ENCODE data around the gene SLCO2B1. TPM values are rescaled to one million over a fixed set of nuclear protein-coding genes. Genes with fewer than 3 reads are reported as not detected.

SLCO2B1 gene
- total and polyA plus RNA-seq, 2 of the 8 experiments (the other 6 are each of a cell fraction or from before 2014, with no cell fraction given): 0.03 TPM; not detected in 1

DNA sequence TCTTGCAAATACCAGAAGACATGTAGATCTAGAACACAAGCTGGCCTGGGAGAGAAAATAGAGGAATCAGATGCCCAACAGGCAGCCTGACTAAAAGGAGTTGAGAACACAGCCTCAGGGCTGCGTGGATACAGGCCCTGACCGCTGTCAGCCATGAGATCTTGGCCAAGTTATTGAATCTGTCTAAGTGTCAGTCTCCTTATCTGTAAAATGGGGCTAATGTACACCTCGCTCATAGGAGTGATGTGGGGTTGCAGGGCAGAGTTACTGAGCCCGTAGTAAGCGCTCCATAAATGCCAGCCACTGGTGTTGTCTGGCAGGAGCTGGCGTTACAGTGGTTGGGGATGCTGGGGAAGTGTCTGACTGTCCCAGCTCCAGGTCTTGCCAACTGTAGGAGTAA, 51.3 kb downstream of the SLCO2B1 start (continued):
- TF ChIP-seq CHD7 (IDR thresholded peaks at IDR 0.05; ENCODE audit: insufficient replicate concordance, low read length): no peak
- no peak for TF ChIP-seq FOSL1 (IDR thresholded peaks at IDR 0.05; ENCODE audit: insufficient read depth, low read depth, low read length)
- no peak for TF ChIP-seq BCL11A (IDR thresholded peaks at IDR 0.05; ENCODE audit: low read depth in 2 of 2, low read length in 2 of 2)
- no peak for TF ChIP-seq USF2 (IDR thresholded peaks at IDR 0.05; ENCODE audit: low read length)
- TF ChIP-seq HDAC2 (IDR thresholded peaks at IDR 0.05; ENCODE audit: borderline replicate concordance in 1 of 2, low read depth in 2 of 2, low read length in 2 of 2): no peak
- TF ChIP-seq YY1 (IDR thresholded peaks at IDR 0.05; ENCODE audit: low read depth, low read length): no peak
- TF ChIP-seq BACH1 (IDR thresholded peaks at IDR 0.05; ENCODE audit: low read length): no peak
- no peak for TF ChIP-seq TAF1 (IDR thresholded peaks at IDR 0.05; ENCODE audit: low read depth, low read length)
- no peak for TF ChIP-seq KDM1A (IDR thresholded peaks at IDR 0.05; ENCODE audit: borderline replicate concordance, low read length)

All from H1 (cell line).